NCI-H1930 (cell line): ENCODE data around the gene CTF1.
"Not testable (repeated sequence)": the region's sequence is repeated elsewhere in the genome, so short reads cannot be mapped to it uniquely, and the experiment has no call there.

Experiments used
- DNase-seq, 2 experiments: peaks; one replicate each; lab custom pipeline; 2025; lab: John Stamatoyannopoulos, UW

Gene CTF1

DNA sequence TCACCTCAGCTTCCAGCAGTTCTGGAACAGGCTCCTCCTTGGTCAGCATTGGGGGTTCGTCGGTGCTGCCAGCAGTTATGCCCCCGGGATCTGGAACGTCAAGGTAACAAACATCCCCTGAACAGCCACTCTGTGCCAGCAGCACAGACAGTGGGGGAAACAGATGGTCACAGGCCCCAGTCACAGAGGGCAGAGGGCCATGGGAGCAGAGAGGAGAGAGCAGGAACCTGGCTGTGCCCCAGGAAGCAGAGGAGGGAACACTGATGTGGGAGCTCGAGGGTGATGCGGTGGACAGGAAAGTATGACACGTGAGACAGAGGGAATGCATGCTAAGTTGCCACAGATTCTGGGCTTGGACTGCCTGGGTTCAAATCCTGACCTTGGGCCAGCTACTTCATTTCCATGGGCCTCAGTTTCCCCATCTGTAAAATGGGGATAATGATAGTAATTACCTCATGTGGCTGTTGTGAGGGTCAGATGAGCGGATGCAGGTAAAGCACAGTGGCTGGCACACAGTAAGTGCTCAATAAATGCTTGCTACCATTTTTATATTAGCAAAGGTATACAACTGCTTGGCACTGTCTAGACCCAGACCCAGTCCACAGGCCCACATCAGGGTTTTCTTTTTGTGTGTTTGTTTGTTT lies 7.4 kb upstream of the CTF1 start:
- DNase-seq = no peak

- no peak for DNase-seq
These were observed 6.7 kb upstream of the CTF1 start for GRCh38 chr16:30889721-30890120.

DNA sequence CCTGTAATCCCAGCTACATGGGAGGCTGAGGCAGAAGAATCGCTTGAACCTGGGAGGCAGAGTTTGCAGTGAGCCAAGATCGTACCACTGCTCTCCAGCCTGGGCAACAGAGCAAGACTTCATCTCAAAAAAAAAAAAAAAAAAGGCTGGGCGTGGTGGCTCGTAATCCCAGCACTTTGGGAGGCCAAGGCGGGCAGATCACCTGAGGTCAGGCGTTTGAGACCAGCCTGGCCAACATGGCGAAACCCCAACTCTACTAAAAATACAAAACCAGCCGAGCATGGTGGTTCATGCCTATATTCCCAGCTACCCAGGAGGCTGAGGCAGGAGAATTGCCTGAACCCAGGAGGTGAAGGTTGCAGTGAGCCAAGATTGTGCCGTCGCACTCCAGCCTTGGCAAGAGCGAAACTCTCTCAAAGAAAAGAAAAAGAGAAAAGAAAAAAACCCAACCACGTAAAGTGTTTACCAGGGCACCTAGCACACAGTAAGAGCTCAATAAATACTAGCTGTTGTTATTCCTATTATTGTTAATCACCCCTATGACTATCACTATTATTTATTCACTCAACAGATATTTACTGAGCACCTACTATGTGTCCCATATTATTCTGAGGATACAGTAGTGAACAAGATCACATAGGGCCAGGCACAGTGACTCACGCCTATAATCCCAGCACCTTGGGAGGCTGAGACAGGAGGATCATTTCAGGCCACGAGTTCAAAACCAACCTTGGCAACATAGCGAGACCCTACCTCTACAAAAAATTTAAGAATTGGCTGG lies 5.2 kb upstream of the CTF1 start:
- DNase-seq = not testable (repeated sequence)

- DNase-seq = no peak
These were observed 3.6 kb upstream of the CTF1 start for GRCh38 chr16:30892670-30893416.

DNA sequence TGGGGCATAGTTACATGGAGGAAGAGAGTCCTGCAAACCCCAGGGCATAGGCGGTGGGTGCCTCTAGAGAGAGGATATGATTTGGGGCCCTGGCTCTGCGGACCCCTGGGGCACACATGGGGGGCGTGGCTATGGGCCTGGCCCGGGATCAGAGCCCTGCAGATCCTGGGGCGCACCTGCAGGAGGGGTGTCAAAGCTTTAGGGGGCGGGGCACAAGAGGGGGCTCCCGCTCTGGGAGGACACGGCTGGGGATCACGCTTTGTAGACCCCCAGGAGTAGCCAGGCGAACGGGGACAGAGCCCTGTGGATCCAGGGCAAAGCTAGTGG lies 3.0 kb upstream of the CTF1 start:
- DNase-seq = no peak

DNA sequence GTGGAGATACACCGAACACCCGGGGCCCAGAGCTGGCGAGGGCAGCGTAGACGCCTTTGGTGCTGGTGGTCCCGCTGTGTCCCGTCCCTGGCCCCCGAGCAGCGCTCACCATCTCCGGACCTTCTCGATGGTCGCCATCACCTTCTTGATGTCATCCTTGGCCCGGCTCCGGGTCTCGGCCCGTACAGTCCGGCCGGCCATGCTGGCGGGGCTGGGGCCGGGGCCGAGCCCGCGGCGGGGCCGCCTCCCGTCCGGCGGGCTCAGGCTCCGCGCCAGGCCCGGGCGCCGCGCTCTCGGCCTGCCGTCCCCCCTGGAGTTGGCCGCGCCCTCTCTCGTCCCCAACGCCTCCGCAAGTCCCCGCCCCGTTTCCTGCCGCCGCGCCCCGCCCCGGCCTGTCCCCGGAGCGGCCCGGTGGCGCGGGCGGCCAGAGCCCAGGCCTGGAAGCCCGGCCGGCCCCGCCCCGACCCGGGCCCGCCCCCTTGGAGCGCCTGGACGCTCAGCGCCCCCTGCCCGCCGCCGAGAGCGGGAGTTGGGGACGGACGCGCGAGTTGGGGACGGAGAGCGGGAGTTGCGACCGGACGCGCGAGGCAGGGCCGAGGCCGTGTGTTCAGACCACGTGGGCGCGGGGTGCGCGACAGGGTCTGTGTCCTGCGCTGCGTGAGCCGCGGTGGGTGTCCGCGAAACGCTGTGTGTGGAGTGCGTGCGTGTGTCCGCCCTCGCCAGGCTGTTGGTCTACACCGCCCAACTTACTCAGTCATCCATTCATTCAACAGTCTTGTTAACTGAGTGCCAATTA lies 2.5 kb upstream of the CTF1 start, which contains the start of gene BCL7C:
BCL7C (minus strand) TSS at position 334 of the 796 bp plus-strand sequence; CDS start at position 201, 133 bp downstream.
- peak; percentile 93 to 96 for DNase-seq

DNA sequence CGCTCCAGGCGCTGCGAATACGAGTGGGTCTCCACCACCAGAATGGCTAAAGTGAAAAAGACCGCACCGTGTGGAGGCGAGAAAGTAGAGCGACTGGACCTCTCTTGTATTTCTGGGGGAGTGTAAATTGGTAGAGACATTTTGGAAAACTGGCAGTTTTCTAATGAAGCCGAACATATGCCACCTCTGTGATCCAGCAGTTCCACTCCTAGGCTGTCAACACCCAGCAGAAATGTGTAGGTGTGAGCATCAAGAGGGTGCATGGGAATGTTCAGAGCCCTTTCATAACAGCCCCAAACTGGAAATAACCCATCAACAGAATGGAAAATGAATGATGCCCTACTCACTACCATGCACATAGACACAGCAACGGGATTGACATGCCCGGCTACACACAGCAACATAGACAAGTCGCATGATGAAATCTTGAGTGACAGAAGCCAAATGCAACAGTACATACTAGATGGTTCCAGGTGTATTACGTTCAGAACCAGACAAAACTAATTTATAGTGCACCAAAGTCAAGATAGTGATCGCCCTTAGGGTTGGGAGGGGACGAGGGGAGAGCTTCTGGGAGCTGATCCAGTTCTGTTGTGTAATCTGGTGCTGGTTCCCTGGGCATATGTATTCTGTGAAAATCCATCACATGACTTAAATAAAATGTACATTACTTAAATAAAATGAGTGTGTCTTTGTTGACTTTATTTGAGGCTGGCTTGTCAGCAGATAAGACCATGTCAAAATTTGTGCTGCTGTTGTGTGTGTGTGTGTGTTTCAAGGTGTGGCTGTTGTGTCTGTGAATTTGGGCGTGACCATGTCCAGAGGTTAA lies 1.7 kb upstream of the CTF1 start:
- DNase-seq = no peak

- DNase-seq = no peak
These were observed 670 bp upstream of the CTF1 start for GRCh38 chr16:30895627-30896260.

GRCh38 chr16:30896889-30897733 lies 697 bp downstream of the CTF1 start:
- DNase-seq = peak; percentile 80 to 88

DNA sequence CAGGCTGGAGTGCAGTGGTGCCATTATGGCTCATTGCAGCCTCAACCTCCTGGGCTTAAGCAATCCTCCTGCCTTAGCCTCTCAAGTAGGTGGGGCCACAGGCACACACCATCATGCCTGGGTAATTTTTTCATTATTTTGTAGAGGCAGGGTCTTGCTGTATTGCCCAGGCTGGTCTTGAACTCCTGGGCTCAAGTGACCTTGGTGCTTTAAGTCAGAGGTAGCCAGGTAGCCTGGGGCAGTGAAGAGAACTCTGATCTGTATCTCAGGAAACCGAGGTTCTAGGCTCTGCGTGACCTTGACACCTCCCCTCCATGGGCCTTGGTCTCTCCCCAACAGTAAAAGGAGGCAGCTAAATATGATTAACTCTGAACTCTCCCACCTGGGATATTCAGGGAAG lies 3.4 kb downstream of the CTF1 start:
- no peak for DNase-seq

DNA sequence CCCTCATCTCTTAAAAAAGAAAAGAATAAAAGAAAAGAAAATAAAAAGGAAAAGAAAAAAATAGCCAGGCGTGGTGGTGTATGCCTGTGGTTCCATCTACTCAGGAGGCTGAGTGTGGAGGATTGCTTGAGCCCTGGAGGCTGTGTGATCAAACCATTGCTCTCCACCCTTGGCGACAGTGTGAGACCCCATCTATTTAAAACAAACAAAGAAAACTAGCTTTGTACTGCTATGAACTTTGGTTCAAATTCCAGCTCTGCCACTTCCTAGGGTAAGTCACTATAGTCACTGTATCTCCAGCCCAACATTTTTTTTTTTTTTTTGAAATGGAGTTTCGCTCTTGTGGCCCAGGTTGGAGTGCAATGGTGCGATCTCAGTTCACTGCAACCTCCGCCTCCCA lies 4.2 kb downstream of the CTF1 start:
- DNase-seq = no peak

DNA sequence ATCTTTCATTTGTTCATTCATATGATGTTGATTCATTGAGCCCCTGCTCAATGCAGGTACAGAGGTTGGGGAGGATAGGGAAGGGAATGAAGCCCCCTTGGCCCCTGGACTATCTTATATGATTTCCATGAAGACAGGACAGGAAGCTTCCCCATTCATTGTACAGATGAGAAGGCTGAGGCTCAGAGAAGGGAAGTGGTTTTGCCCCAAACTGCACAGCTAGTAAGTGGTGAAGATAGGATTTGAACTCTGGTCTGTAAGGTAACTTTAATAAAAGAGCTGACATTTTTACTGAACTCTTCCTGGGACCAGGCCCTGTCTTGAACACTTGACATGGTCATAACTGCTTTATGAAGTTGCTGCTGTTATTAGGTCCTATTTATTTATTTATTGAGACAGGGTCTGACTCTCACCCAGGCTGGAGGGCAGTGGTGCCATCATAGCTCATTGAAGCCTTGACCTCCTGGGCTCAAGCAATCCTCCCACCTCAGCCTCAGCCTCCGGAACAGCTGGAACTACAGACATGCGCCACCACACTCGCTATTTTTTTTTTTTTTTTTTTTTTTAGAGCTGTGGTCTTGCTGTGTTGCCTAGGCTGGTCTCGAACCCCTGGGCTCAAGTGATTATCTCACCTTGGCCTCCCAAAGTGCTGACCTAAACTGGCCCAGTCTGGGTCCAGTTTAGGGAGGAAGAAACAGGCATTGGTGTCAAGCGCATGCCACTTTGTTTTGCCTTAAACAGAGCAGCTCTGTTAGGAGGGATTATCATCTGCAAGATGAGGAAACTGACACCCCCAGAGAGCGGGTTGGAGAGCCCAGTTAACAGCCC lies 5.0 kb downstream of the CTF1 start:
- no peak for DNase-seq

GRCh38 chr16:30902029-30902972 lies 5.9 kb downstream of the CTF1 start:
- DNase-seq = peak; percentile 62 to 78

DNA sequence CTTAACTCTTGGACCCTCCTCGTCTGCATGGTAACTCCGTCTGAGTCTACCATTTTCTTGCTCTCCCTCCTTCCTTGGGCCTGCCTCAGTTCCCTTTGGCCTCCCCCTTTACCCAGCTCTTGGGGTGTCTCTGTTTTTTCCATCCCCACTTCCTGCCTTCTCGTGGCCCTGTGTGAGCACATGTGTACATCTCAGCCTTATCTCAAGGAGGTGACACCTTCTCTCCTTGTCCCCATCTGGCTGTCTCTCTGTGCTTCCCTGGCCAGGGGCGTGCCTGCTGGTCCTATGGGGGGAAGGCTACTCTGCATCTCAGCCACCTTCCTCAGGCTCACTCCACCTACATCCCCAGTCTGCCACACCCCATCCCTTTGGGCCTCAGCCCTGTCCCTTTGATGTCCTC lies 6.6 kb downstream of the CTF1 start:
- no peak for DNase-seq

GRCh38 chr16:30903596-30903995 lies 7.2 kb downstream of the CTF1 start:
- DNase-seq = no peak

- DNase-seq = no peak
These were observed 7.8 kb downstream of the CTF1 start for GRCh38 chr16:30904114-30904780.

- no peak for DNase-seq
These were observed 10.7 kb downstream of the CTF1 start for GRCh38 chr16:30907064-30907463.
